HUES48 (cell line): ENCODE data around the gene SARS2.
"Not testable (repeated sequence)": the region's sequence is repeated elsewhere in the genome, so short reads cannot be mapped to it uniquely, and the experiment has no call there.

Source experiments
- H3K27ac ChIP-seq: one replicate; pipeline ENCODE4 v1.7.0; 2013; ENCODE audit warnings: low read depth, low read length, inconsistent platforms
- H3K27me3 ChIP-seq: 2 replicates; pipeline ENCODE4 v1.6.1; 2013; ENCODE audit warnings: mild to moderate bottlenecking, low read length; ENCODE audit not compliant: control insufficient read depth, insufficient read depth
- H3K36me3 ChIP-seq: 2 replicates; pipeline ENCODE4 v1.6.1; 2013; ENCODE audit warnings: low read length; ENCODE audit not compliant: control insufficient read depth, insufficient read depth
- H3K4me1 ChIP-seq: 2 replicates; pipeline ENCODE4 v1.6.1; 2013; ENCODE audit warnings: mild to moderate bottlenecking, low read length; ENCODE audit not compliant: control insufficient read depth, insufficient read depth
- H3K4me3 ChIP-seq: 2 replicates; pipeline ENCODE4 v1.5.1; 2013; ENCODE audit warnings: mild to moderate bottlenecking, low read depth, low read length
- H3K9ac ChIP-seq: 2 replicates; pipeline ENCODE4 v1.6.1; 2013; ENCODE audit warnings: mild to moderate bottlenecking, low read depth, low read length, moderate library complexity
- H3K9me3 ChIP-seq: 2 replicates; pipeline ENCODE4 v1.6.1; 2013; ENCODE audit warnings: low read length; ENCODE audit not compliant: control insufficient read depth, insufficient read depth

SARS2 gene

GRCh38 chr19:38873400-38873799 is 57.2 kb downstream of the SARS2 start:
- not testable (repeated sequence) for H3K9ac ChIP-seq, H3K4me3 ChIP-seq, H3K36me3 ChIP-seq, H3K9me3 ChIP-seq, H3K27me3 ChIP-seq, H3K27ac ChIP-seq
- peaks cover 13% of the 10 kb centered on the region for H3K4me1 ChIP-seq

DNA sequence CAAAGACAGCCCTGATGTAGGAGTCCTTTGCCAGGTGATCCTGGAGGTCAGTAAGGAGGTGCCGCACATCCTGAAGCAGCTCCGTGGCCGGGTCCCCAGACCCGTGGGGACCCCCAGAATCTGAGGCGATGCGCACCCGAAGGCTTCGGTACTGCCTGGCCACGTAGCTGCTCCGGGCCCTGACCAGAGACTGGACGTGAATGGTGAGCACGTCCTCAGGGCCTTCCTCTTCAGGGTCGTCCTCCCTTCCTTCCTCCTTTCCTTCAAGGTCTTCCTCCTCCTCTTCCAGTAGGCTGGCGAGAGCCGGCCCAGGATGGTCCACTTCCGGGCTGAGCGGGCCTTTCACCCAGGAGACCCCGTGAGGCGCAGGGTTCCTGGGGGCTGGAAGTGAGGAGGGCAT is 60.0 kb downstream of the SARS2 start:
- Histone ChIP-seq H3K36me3 (no peaks in the 10 kb centered on the region), H3K27ac (no peak overlapping the region), H3K4me3 (no peak overlapping the region), H3K4me1 (peaks cover 8% of the 10 kb centered on the region; the same call in 1 of the 2 replicates), H3K9me3 (no peaks in the 10 kb centered on the region), H3K27me3 (peaks cover 9% of the 10 kb centered on the region), H3K9ac (no peak overlapping the region)

- no peaks in the 10 kb centered on the region for H3K9me3 ChIP-seq
- H3K4me1 ChIP-seq, result peaks cover 8% of the 10 kb centered on the region; the same call in 1 of the 2 replicates
- H3K27me3 ChIP-seq, result peaks cover 9% of the 10 kb centered on the region
- H3K27ac ChIP-seq, result no peak overlapping the region
- H3K36me3 ChIP-seq, result no peaks in the 10 kb centered on the region
- H3K4me3 ChIP-seq, result peak overlapping the region; percentile 51
- no peak overlapping the region for H3K9ac ChIP-seq
These were observed 60.5 kb downstream of the SARS2 start for GRCh38 chr19:38869836-38870607.

DNA sequence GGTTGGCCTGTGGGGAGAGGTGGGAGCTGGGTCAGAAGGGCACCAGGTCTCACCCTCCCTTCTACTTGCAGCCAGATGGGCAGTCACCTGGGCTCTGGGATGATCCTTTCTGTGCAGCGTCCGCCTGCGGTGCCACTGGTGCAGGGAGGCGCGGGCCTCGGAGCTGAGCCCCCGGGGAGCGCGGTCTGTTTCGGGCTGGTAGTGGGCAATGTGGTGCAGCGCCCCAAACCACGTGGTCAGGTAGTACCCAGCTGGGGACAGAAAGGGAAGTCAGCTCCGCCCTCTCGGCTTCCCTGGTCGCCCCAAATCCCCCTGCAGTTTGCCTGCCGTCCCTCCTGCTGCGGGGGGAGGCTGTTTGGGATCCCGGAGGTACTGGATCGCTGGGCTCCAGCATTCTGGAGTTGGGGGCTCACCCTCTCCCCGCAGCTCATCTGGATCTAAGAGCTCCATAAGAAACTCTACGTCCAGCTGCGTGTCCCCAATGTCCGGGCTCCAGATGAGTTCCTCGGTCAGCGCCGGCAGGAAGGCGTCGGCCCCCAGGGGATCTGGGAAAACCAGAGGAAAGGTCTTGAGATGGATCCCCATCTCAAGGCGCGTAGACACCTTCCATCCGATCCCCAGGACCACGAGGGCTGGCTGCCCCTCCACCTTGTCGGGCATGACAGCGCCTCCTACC is 61.3 kb downstream of the SARS2 start:
- Histone ChIP-seq H3K4me3 (peak overlapping the region; percentile 51), H3K4me1 (peaks cover 8% of the 10 kb centered on the region; the same call in 1 of the 2 replicates), H3K9me3 (no peaks in the 10 kb centered on the region), H3K27me3 (peaks cover 9% of the 10 kb centered on the region), H3K27ac (no peak overlapping the region), H3K9ac (no peak overlapping the region), H3K36me3 (no peaks in the 10 kb centered on the region)

DNA sequence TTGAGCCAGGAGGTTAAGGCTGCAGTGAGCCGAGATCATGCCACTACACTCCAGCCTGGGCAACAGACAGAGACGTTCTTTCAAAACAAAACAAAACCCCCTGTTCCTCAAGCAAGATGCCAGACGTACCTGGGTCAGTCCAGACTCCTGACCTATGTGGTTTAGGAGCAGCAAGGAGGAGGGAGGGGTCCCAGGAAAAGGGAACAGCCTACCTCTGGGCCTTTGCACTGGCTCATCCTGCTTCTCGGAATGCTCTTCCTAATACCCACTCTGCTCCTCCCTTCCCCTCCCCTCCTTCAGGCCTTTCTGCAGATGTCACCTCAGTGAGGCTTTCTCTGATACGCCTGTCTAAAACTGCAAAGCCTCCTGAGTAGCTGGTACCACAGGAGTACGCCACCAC is 62.0 kb downstream of the SARS2 start:
- peaks cover 8% of the 10 kb centered on the region; the same call in 1 of the 2 replicates for H3K4me1 ChIP-seq
- peaks cover 9% of the 10 kb centered on the region for H3K27me3 ChIP-seq
- no peaks in the 10 kb centered on the region for H3K36me3 ChIP-seq
- H3K9ac ChIP-seq, result no peak overlapping the region
- no peak overlapping the region for H3K4me3 ChIP-seq
- H3K9me3 ChIP-seq, result no peaks in the 10 kb centered on the region
- no peak overlapping the region for H3K27ac ChIP-seq

DNA sequence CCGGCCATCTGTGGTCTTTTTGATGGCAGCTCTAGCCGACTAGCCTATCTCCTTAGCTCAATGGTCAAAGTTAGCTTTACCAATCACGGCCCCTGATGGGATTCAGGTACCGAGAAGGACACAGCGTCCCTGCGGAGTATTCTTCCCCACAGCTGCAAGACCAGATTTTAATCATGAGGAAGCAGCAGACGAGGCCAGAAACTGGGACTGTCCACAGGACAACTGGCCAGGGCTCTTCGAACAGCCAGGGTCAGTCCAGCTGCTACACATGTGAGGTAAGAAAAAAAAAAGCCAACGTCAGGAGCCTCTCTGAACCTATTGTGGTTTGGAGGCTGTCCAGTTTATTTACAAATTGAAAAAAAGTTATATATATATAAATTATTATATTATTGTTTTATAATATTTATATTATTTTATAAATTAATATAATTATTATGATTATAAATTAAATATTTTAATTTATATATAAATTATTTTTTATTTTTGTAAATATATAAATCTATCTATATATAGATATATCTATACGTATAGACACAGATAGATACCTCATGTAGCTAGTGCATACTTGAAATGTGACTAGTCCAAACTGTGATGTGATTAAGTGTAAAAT is 63.3 kb downstream of the SARS2 start:
- H3K27ac ChIP-seq, result no peak overlapping the region
- H3K27me3 ChIP-seq, result peaks cover 9% of the 10 kb centered on the region
- H3K4me1 ChIP-seq, result peaks cover 8% of the 10 kb centered on the region; the same call in 1 of the 2 replicates
- H3K9me3 ChIP-seq, result no peaks in the 10 kb centered on the region
- no peaks in the 10 kb centered on the region for H3K36me3 ChIP-seq
- H3K4me3 ChIP-seq, result no peak overlapping the region
- no peak overlapping the region for H3K9ac ChIP-seq
